Endothelial cell (in vitro differentiated cells): ENCODE results near the gene PLD1. TPM values are rescaled to one million over a fixed set of nuclear protein-coding genes. Genes with fewer than 3 reads are reported as not detected.

Experiments used
- DNase-seq: peaks from one replicate; pipeline ENCODE4 v3.0.0; 2021; ENCODE audit warnings: low spot score
- H3K27ac Mint-ChIP-seq: one replicate; pipeline ENCODE4 v1.8.0; 2021; ENCODE audit warnings: mixed read lengths, inconsistent platforms; ENCODE audit not compliant: unreplicated experiment
- H3K27me3 Mint-ChIP-seq: one replicate; pipeline ENCODE4 v1.8.0; 2021; ENCODE audit warnings: mild to moderate bottlenecking, moderate library complexity, mixed read lengths, inconsistent platforms; ENCODE audit not compliant: unreplicated experiment
- H3K36me3 Mint-ChIP-seq: one replicate; pipeline ENCODE4 v1.8.0; 2021; ENCODE audit warnings: mild to moderate bottlenecking, low read depth, mixed read lengths, inconsistent platforms; ENCODE audit not compliant: unreplicated experiment
- H3K4me1 Mint-ChIP-seq: one replicate; pipeline ENCODE4 v1.8.0; 2021; ENCODE audit warnings: mild to moderate bottlenecking, mixed read lengths, inconsistent platforms; ENCODE audit not compliant: unreplicated experiment
- H3K4me3 Mint-ChIP-seq: one replicate; pipeline ENCODE4 v1.8.0; 2021; ENCODE audit warnings: mild to moderate bottlenecking, mixed read lengths, inconsistent platforms; ENCODE audit not compliant: unreplicated experiment
- H3K9me3 Mint-ChIP-seq: one replicate; pipeline ENCODE4 v1.8.0; 2021; ENCODE audit warnings: mixed read lengths, inconsistent platforms; ENCODE audit not compliant: unreplicated experiment
- total RNA-seq: library from RNA; stranded (reverse); fragmentation: NEBNext Ultra II Directional; extraction: Animal tissue kit (Norgen Biotek cat#: 25700); gene quantifications from one replicate; pipeline ENCODE4 v1.2.1, GENCODE V29; 2021; ENCODE audit not compliant: unreplicated experiment
- TF ChIP-seq, protein P1 (sequence below): fragments of 200-600 bp; sonication (generic); IDR thresholded peaks from one replicate; pipeline ENCODE4 v1.5.0; 2021; ENCODE audit warnings: antibody characterized with exemption; ENCODE audit not compliant: unreplicated experiment

The PLD1 gene
- total RNA-seq, 1 donor from 2014 or later: 61.5 TPM

DNA sequence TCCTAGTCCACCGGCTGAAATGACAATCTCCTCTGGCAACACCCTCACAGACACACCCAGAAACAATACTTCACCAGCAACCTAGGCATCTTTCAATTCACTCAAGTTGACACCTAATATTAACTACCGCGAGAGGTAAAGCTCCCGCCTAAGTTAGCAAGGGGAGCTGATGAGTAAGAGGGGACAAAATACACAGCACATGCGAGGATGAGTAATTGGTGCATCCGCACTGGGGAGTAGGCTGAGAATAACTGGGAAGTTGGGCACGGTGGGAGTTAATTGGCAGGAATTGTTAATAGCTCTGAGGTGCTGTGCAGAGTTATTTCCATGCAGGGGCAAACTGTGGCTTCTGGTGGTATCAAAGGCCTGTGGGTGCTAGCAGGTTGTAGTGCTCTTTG, 14.5 kb upstream of the PLD1 start:
- TF ChIP-seq, protein P1, sequence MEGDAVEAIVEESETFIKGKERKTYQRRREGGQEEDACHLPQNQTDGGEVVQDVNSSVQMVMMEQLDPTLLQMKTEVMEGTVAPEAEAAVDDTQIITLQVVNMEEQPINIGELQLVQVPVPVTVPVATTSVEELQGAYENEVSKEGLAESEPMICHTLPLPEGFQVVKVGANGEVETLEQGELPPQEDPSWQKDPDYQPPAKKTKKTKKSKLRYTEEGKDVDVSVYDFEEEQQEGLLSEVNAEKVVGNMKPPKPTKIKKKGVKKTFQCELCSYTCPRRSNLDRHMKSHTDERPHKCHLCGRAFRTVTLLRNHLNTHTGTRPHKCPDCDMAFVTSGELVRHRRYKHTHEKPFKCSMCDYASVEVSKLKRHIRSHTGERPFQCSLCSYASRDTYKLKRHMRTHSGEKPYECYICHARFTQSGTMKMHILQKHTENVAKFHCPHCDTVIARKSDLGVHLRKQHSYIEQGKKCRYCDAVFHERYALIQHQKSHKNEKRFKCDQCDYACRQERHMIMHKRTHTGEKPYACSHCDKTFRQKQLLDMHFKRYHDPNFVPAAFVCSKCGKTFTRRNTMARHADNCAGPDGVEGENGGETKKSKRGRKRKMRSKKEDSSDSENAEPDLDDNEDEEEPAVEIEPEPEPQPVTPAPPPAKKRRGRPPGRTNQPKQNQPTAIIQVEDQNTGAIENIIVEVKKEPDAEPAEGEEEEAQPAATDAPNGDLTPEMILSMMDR: no peak
- H3K4me3 Mint-ChIP-seq: peak overlapping the region; percentile 2
- DNase-seq: no peak
- H3K27me3 Mint-ChIP-seq: peaks cover 2% of the 10 kb centered on the region
- H3K27ac Mint-ChIP-seq: peak overlapping the region; percentile 81
- peaks cover 72% of the 10 kb centered on the region for H3K4me1 Mint-ChIP-seq
- peaks cover 4% of the 10 kb centered on the region for H3K36me3 Mint-ChIP-seq
- no peaks in the 10 kb centered on the region for H3K9me3 Mint-ChIP-seq

DNA sequence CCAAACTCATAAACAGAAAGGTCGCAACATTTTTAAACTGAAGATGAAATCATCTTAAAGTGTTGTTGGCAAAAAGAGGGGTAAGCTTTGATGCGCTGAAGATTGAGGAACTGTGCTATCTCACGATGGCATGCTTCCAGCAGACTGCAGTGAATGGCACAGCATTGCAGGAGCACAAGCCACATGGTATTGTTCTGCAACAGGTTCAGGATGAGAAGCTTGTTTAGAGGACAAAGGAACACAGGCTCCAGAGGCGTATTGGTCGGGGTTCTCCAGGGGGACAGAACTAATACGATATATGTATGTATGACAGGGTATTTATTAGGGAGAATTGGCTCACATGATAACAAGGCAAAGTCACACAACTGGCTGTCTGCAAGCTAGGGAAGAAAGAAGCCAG, 13.8 kb upstream of the PLD1 start:
- H3K27ac Mint-ChIP-seq: peak overlapping the region; percentile 20

DNA sequence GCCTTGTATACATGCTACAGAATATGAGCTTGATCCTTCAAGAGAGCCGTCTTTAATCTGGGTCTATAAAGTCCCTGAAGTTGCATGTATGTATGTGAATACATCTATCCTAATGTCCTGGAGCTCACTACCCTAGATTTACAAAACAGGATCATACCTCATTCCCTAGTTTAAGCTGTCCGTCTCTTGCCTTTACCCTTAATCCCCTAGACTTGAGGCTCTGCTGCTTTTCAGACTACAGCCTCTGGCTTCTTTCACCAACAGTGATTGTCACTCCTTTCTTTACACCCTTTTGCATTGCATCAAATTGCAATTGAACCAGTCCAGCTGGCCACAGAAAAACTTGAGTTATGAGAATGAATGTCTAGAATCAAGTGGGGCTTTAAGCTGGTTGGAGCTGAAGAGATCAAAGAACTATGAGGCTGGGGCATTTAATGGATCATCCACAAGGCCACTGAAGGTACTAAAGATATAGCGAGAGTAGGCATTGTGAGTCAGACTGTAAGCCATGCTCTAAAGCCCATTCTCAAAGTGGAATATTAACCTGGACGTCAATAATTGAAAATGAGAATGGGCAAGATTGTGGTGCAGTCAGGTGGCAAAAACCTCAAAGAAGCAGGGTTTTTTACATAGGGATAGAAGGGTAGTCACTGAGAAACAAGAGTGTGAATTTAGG, 12.3 kb upstream of the PLD1 start:
- Mint-ChIP-seq H3K27me3 (peaks cover 2% of the 10 kb centered on the region), H3K27ac (no peak overlapping the region), H3K4me1 (peaks cover 54% of the 10 kb centered on the region), H3K36me3 (peaks cover 4% of the 10 kb centered on the region), H3K4me3 (no peak overlapping the region), H3K9me3 (no peaks in the 10 kb centered on the region)
- DNase-seq: no peak
- TF ChIP-seq, protein P1: no peak

More for the DNA sequence above, 13.8 kb upstream of the PLD1 start:
- Mint-ChIP-seq H3K4me3 (peak overlapping the region; percentile 19), H3K36me3 (peaks cover 4% of the 10 kb centered on the region), H3K4me1 (peaks cover 67% of the 10 kb centered on the region), H3K9me3 (no peaks in the 10 kb centered on the region), H3K27me3 (peaks cover 2% of the 10 kb centered on the region)
- TF ChIP-seq, protein P1: no peak
- no peak for DNase-seq

DNA sequence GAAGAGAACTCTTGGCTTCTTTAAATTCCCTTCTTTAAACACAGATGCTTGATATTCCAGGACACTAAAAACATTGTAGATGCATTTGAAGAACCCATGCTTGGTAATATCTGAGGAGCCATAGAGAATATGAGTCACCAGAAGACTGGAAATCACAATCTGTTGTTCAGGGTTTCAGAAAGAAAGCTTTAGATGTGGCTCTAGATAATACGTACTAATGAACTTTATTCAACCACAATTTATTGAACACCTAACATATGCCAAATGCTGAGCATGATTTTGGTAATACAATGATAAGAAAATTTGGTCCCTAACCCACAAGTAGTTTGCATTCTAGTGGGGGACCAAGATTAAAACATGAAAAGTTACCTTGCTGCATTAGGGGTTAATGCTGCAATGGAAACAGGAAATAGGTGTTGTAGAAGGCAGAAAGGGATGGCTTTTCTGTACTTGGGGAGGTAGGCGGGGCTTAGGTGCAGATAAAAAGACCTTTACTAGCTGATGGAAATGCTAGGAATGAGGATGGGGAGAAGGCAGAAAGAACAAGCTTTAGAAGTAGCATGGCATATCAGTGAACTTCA, 11.6 kb upstream of the PLD1 start:
- no peaks in the 10 kb centered on the region for H3K27me3 Mint-ChIP-seq
- TF ChIP-seq, protein P1: no peak

DNA sequence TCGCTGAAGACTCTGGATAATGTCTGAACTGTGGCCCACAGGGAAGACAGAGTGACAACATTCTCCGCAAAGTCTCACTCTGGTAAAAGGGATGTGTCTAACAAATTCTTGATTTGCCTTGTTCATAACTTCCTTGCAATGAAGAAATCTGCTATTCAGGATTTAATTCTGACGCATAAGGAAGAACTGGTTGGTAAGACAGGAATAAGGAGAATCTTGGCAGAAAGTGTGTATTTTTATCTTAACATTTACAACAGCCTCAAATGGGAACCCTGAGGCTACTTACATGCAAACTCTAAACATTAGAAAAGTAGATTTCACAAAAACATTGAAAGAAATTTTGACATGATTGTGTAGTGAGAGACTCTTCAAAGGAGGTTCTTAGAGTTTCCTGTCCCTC, 10.8 kb upstream of the PLD1 start:
- Mint-ChIP-seq H3K36me3 (peaks cover 4% of the 10 kb centered on the region), H3K9me3 (no peaks in the 10 kb centered on the region), H3K27ac (no peak overlapping the region), H3K4me1 (peaks cover 44% of the 10 kb centered on the region), H3K27me3 (no peaks in the 10 kb centered on the region), H3K4me3 (no peak overlapping the region)
- no peak for DNase-seq
- TF ChIP-seq, protein P1: no peak

More for the DNA sequence above, 11.6 kb upstream of the PLD1 start:
- Mint-ChIP-seq H3K27ac (no peak overlapping the region), H3K4me3 (no peak overlapping the region), H3K9me3 (no peaks in the 10 kb centered on the region), H3K4me1 (peaks cover 49% of the 10 kb centered on the region), H3K36me3 (peaks cover 4% of the 10 kb centered on the region)
- DNase-seq: no peak
